Pericardium fibroblast (primary cell): ENCODE measurements around the gene FOXO4. TPM values are rescaled to one million over a fixed set of nuclear protein-coding genes. Genes with fewer than 3 reads are reported as not detected.

Experiments used
- total RNA-seq: library from RNA; depleted of rRNA; stranded (reverse); fragments of >200 nt; gene quantifications from 2 replicates; pipeline ENCODE4 v1.2.3, GENCODE V29; 2015

FOXO4 gene
- 2.7 and 4.1 TPM in 2 replicates for total RNA-seq

GRCh38 chrX:71095555-71095980 is at the start of gene FOXO4:
Gene FOXO4, plus strand, starts transcription at chrX:71095851. Its CDS starts 678 bp downstream, at chrX:71096529.

GRCh38 chrX:71068044-71068918 is 27.4 kb upstream of the FOXO4 start, which contains the start of gene SNX12:
Gene SNX12, minus strand, starts transcription at chrX:71068334. Its CDS starts 28 bp downstream, at chrX:71068306.

GRCh38 chrX:71106427-71106826 is 10.8 kb downstream of the FOXO4 start, which contains the start of gene CXorf65:
Gene CXorf65, minus strand, starts transcription at chrX:71106740. Its CDS starts 184 bp downstream, at chrX:71106556.

GRCh38 chrX:71111141-71111843 is 15.6 kb downstream of the FOXO4 start, which contains the start of gene IL2RG:
Gene IL2RG, minus strand, starts transcription at chrX:71111577. Its CDS starts 38 bp downstream, at chrX:71111539.

GRCh38 chrX:71118032-71118984 is 22.7 kb downstream of the FOXO4 start, which contains the start of gene MED12:
Gene MED12, plus strand, starts transcription at chrX:71118596. Its CDS starts 159 bp downstream, at chrX:71118755.

GRCh38 chrX:71144651-71145050 is 49.0 kb downstream of the FOXO4 start, which contains the start of gene NLGN3:
Gene NLGN3, plus strand, starts transcription at chrX:71144841. Its CDS starts 2,909 bp downstream, at chrX:71147750.

Other genes with a start within 250 kb of the FOXO4 start
- gene TEX11, start 187.1 kb upstream of the FOXO4 start, total RNA-seq: not detected in 2 replicates
- not detected in 2 replicates for gene SLC7A3, start 164.8 kb upstream of the FOXO4 start, total RNA-seq
- gene SNX12, start 27.5 kb upstream of the FOXO4 start, total RNA-seq: 46.2 and 56.9 TPM in 2 replicates
- not detected in 2 replicates for gene CXorf65, start 10.9 kb downstream of the FOXO4 start, total RNA-seq
- gene IL2RG, start 15.7 kb downstream of the FOXO4 start, total RNA-seq: not detected in 2 replicates
- 14.5 and 39.3 TPM in 2 replicates for gene MED12, start 22.7 kb downstream of the FOXO4 start, total RNA-seq
- 0.23 and 1.6 TPM in 2 replicates for gene NLGN3, start 49.0 kb downstream of the FOXO4 start, total RNA-seq
- gene GJB1, start 127.4 kb downstream of the FOXO4 start, total RNA-seq: not detected in 2 replicates
- 16.3 and 19.0 TPM in 2 replicates for gene ZMYM3, start 158.3 kb downstream of the FOXO4 start, total RNA-seq
- 225 and 251 TPM in 2 replicates for gene NONO, start 187.8 kb downstream of the FOXO4 start, total RNA-seq
- 0.23 and 2.0 TPM in 2 replicates for gene ITGB1BP2, start 205.9 kb downstream of the FOXO4 start, total RNA-seq